PFSK-1 (cell line): ENCODE results near the gene CXCR4.

Source experiments
- POLR2AphosphoS5 ChIP-seq: IDR thresholded peaks from 2 replicates; pipeline ENCODE4 v1.6.1; 2012; ENCODE audit warnings: low read depth, mild to moderate bottlenecking, control low read depth, low read length, moderate library complexity
- SIN3A ChIP-seq: IDR thresholded peaks from 2 replicates; pipeline ENCODE4 v1.6.1; 2012; ENCODE audit warnings: mild to moderate bottlenecking, low read length, moderate library complexity, borderline replicate concordance; ENCODE audit not compliant: insufficient read depth
- TAF1 ChIP-seq: IDR thresholded peaks from 2 replicates; pipeline ENCODE4 v1.6.1; 2012; ENCODE audit warnings: low read length, control low read depth, borderline replicate concordance; ENCODE audit not compliant: insufficient read depth
- TF ChIP-seq, protein P1 (sequence below), 2 experiments: IDR thresholded peaks; 2 replicates each; pipeline versions ENCODE4 v1.6.1 to v1.8.0; 2011 to 2012; ENCODE audit warnings: low read depth in 2 of 2, low read length in 2 of 2, control low read depth in 1 of 2, inconsistent platforms in 1 of 2, mild to moderate bottlenecking in 1 of 2, moderate library complexity in 1 of 2; ENCODE audit not compliant: insufficient read depth in 1 of 2

DNA sequence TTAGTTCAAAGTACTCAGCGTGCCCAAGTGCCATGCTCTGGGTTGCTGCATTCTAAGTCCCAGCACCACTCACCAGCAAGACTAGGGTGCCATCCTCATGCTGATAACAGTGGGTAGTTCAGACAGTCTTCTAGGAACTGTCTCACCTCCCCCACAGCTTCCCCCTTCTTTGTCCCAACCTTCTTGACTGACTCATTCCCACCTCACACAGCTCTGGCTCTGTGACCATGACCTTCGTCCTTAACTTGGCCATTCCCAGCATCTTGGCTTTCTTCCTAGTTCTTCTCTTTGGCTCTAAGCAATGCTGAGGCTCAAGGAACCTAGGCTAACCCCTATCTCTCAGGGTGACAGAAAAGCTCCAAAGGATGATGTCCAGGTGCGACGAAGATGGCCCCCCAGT, 20.0 kb upstream of the CXCR4 start:
- no peak for TF ChIP-seq TAF1
- TF ChIP-seq, protein P1, sequence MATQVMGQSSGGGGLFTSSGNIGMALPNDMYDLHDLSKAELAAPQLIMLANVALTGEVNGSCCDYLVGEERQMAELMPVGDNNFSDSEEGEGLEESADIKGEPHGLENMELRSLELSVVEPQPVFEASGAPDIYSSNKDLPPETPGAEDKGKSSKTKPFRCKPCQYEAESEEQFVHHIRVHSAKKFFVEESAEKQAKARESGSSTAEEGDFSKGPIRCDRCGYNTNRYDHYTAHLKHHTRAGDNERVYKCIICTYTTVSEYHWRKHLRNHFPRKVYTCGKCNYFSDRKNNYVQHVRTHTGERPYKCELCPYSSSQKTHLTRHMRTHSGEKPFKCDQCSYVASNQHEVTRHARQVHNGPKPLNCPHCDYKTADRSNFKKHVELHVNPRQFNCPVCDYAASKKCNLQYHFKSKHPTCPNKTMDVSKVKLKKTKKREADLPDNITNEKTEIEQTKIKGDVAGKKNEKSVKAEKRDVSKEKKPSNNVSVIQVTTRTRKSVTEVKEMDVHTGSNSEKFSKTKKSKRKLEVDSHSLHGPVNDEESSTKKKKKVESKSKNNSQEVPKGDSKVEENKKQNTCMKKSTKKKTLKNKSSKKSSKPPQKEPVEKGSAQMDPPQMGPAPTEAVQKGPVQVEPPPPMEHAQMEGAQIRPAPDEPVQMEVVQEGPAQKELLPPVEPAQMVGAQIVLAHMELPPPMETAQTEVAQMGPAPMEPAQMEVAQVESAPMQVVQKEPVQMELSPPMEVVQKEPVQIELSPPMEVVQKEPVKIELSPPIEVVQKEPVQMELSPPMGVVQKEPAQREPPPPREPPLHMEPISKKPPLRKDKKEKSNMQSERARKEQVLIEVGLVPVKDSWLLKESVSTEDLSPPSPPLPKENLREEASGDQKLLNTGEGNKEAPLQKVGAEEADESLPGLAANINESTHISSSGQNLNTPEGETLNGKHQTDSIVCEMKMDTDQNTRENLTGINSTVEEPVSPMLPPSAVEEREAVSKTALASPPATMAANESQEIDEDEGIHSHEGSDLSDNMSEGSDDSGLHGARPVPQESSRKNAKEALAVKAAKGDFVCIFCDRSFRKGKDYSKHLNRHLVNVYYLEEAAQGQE (IDR thresholded peaks at IDR 0.05; ENCODE audit: insufficient read depth in 1 of 2, low read depth in 2 of 2, low read length in 2 of 2) = no peak
- TF ChIP-seq POLR2AphosphoS5 = no peak
- no peak for TF ChIP-seq SIN3A
